Hematopoietic multipotent progenitor cell treated with erythropoietin and hydrocortisone succinate and interleukin-3 and kit ligand, for 15 days (in vitro differentiated cells): ENCODE results near the gene FAM241B.

Experiments used
- DNase-seq: peaks from one replicate; pipeline ENCODE4 v3.0.0-alpha.2; 2015; ENCODE audit warnings: low spot score

FAM241B gene

DNA sequence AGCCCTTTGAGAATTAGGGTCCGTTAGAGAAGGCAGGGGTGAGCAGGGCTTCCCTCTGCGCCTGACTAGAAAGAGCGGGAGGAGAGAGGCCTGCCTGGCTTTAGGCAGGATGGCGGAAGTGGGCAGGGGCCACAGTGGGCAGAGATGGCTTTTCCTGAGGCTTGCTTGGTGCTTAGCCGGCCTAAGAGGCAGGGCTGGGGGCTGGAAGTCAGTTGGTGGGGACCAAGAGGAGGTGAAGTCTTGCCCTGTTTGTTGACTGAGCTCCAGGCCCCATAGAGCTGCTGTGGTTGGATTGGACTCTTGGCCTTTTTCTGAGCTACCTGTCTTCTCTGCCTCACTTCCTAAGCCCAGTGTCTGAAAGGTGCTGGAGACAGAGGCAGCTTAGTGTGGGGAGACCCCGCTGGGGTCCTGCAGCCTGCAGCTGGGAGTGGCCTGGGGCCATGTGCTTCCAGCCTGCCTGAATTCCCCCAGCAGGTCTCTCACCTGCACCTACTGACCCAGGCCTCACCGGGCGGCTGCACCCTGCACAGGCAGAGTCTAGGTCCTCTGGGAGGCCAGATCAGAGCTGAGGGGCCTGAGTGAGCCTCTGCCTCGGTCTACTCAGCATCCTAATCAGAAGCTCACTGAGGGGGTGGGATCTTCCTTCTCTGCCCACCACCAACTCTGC is 4.8 kb downstream of the FAM241B start:
- no peak for DNase-seq

DNA sequence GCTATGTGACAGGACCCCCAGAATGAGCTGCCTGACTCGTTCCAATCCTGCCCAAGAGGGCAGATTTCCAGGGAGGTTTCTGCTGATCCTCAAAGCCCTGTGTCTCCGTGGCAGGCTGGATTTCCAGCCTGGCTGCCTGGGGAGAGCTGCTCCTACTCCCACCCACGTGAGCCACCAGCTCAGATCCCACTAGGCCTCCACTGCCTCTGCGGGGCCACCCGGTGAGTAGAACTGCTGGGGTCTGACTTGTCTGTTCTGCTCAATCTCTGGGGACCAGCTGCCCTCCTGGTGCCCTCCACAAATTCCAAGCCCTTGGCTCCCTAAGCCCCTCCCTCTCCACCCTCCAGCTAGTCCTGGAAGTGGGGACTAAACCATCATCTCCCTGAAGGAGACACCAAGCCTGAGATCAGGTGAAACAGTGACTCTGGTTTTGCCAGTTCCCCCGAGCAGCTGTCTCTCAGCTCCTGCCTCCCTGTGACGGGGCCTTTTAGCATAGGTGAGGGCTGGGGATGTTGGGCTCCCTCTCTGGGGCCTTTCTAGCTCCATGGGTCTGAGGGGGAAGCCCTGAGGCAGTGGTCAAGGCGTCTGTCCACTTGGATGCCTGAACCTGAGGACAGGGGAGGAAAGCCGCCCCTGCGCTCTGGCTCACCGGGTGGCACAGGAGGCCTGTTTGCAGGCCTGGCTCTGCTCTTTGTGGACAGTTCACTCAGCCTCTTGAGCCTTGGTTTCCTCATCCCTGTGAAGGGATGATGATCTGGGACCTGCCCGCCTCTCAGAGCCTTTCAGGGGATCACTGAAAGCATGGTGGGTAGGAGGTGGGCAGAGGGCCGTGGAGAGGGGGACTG is 5.6 kb downstream of the FAM241B start:
- DNase-seq, result no peak

DNA sequence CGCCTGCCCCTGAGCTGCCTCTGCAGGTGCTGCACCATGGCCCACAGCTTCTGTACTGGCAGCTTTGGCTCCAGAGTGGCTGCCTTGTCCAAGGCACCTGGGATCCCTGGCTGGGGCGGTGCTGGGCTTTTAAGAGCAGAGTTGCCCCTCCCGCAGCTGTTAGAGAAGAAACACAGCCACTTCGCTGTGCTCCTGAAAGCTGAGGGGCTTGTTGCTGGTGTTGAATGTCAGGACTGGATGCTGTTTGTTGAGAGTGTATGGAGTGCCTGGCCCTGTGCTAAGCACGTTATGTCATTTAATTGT is 6.2 kb downstream of the FAM241B start:
- no peak for DNase-seq

DNA sequence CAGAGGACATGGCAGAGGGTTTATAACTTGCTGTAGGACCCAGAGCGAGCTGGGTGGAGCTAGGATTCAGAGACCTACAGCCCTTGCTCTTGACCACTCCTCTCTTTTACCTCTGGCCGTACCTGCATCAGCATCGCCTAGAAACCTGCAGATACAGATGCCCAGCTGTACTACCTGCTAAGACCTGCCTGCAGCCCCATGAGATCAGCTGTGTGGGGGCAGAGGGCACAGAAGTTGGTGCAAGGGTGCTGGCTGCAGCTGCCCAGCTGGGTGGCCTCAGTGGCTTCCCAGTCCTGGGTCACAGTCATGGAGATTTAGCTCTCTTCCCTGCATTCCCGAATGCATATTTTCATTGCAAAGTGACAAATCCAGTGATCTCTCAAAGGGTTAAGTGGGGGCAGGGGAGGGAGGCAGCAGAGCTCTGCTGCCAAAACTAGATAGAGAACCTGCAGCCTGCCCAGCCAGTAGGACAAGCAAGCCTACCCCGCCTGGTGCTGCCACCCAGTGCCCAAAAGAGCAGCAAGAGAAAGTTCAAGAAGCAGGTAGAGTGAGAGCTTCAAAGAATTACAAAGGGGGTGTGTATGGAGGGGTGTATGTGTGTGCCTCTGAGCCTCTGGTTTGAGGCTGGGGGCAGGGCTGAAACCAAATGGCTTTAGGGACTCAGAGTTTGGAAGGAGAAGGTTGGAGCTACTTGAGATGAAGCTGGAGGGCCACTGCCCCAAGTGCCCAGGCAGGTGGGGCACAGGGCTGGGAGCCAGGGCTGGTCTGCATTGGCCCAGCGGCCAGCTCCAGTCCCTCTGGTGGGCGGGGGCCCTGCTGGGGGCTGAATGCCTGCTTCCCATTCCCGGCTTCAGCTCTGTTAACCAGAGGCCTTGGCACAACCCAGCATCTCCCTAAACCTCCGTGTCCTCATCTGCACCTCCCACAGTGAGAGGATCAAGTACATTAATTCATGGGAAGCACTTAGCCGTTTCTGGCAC is 6.9 kb downstream of the FAM241B start:
- DNase-seq, result no peak

DNA sequence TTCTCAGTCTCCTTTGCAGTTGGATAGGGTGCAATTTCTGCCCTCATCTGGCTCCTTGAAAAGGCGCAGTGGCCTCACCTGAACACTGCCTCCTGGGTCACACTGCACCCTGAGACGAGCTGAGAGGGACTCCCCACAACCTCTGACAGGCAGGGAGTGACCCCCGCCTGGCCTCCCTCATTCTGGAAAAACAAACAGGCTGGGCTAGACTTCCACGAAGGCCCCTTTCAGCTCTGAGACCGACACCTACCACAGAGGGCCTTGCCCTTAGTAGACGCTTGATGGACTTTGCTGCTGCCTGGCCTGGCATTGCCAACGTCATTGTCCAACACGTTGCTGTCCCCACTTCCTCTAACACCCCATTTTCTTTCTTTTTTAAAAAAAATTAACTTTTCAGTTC is 8.6 kb downstream of the FAM241B start:
- DNase-seq, result no peak

DNA sequence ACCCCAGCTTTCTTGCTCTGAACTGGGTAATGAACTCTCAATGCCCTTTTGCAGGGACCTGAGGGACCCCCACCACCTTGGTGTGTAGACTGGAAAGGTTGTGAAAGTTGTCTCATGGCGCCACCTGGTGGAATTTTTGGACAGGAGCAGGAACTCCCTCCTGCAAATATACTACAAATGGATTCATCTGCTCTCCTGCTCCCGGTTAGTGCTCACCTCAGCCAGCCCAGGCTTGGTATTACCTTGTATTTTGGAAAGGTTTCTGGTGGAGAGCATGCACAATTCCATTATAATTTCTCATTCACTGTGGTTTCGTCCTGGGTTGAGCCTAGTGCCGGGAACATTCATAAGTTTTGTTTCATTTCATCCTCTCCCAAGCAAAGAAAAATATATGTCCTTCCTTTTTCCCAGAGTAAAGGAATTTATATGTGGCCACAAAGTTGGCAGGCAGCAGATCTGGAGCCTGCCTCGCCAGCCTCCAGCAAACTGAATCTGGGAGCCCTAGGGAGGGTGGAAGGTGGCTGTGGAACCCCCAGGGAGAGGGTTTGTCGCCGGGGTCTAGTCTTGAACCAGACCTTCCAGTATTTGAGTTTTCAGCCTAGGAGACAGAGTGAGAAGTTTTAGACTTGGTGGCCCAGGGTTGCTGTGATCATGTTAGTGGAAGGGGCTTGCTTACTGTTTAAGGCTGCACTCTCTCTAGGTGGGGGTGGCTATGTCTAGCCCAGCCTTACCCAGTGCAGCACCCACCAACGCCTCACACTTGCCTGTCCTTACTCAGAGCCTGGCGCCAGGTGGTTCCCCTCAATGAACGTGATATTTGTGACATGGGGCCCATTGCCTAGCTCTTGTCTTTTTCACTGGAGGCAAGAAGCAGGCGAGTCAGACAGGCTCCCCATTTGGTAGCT is 9.5 kb downstream of the FAM241B start:
- DNase-seq, result peak; percentile 52

DNA sequence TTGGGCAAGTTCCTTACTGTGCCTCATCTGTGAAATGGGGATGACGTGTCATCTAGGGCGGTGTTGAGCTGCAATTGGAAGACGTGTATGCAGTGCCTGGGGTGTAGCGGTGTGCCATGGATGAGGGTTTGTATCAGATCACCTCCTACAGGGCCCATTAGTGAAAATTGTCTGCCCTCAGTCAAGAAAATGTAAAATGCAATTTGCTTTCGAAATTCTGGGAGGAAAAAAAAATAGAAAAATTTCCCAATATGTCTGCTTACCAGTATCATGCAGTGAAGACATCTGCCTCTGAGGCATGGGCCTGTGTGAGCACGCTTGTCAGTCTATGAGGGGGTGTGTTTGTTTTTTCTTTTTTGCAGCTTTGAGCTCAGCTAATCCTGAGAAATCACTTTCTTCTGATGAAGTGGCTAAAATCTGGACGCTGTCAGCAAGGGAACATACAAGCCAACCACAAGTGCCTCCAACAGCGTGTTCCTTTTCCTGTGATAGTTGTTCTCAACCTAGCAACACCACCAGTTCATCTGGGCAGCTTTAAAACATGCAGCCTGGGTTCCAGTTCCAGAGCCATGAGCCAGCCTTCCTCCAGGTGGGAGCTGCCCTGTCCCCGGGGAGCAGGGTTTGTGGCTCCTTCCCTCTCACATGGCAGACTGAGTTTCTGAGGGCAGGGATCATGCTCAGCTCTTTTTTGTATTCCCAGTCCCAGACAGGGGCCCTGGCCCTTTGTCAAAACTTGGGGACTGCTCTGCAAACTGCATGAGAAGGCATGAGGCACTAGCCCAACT is 10.3 kb downstream of the FAM241B start:
- DNase-seq, result no peak

DNA sequence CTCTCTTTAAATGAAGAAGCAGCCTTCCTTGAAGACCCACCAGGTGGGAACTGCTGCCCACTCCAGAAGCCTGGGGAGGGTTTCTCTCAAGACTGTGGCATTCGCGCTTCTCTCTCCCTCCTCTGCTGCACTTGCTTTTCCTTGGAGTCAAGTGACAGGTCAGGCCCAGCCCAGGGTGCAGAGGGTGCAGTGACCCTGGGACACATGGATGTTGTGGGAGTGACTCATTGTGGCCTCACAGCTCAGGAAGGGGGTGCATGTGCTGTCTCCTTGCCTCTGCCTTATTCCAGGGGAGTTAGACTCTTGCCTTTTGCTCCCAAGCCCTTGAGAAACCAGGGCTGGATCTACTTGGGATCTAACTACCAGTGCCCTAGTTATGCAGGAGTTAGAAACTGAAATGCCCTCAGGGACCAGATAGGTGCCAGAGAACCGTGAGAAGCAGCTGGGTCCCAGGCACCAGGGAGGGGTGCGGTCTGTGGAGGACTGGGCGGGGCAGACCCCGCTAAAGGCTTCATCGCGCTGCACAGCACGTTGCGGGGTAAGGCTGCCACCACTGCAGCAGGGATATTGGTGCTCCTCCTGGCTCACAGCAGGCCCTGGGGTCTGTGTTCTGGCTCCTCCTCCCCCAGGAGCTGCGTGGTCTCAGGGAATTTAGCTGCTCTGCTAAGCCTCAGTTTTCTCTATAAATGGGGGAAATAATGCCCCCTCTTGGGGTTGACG is 11.4 kb downstream of the FAM241B start:
- no peak for DNase-seq

DNA sequence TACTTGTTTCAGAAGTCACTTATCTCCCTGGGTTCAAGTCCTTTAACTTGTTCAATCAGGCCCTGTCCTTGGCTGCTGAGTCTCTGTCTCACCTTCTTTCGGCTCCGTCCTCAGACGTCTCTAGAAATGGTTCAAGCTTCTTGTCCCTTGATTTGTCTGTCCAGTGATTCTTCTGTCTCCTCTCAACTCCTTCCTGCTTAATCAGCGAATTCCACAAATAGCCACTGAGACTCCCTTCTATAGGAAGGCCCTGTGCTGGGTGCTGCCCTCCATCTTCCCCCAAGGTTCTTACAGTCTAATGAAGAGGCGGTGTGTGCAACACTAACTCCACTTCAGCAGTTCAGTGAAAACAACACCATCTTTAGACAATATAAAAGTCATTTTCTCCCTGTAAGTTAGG is 12.7 kb downstream of the FAM241B start:
- no peak for DNase-seq

DNA sequence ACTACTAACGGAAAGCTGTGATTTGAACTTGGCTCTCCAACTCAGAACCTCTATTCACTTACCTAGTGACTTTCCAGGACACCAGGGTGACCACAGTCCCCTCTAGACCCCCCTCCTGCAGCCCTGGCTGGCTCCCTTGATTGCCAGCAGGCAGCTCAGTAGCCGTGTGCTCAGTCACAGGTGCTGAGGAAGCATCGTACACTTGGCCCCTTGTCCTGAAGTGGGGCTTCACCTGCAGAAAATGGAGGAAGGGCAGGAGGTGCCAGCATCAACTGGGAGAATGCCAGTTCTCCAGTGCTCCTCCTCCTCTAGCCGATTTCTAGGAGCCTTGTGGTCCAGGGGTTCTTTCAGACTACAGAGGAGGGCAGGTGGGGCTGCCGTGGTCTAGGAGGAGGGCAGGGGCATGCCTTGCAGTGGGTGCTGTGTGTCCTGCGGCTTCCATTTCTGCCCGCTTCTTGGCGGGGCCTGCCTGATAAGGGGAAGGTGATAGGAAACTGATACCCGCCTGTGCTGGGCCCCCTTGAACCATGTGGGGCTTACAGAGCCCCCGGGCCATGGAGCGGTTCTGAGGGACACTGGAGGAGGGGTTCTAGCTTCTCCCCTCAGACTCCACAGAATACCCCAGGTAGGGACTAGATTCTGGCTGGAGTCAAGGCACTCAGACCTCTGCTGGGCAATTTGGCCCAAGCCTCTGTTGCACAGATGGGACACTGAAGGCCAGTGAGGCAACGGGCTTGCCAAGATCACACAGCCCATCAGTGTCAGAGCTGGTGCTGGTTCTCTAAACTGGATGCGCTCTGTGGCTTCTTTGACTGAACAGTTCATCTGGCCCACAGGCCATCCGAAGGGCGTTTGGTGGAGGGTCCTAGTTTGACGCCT is 14.0 kb downstream of the FAM241B start:
- DNase-seq, result no peak

DNA sequence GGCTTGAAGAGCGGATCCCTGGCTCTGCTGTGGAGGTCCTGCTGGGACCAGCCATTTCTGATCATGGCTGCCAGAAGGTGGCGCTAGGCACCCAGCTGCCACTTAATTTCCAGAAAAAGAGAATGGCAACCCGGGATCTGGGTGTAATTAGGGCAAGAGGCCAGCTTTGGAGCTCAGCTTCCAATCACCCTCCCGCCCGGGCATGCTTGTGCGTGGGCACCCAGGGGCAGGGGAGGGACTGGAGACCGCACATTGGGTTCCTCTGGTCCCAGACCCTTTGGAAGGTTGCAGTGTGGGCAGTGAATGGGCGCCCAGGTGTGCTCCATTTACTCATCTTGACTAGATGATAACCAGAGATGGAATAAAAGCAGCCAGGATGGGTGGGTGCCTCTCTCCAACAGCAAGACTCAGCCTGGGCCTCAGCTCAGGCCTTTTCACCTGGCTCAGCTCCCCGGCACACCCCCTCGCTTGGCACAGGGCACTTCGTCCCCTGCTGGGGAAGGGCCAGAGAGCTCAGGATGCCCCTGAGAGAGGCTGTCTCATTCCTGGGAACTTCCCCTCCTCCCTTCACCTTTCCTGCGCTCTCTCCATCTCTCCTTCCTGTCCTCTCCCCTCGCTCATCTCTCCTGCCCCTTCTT is 14.7 kb downstream of the FAM241B start:
- DNase-seq, result peak; percentile 16

DNA sequence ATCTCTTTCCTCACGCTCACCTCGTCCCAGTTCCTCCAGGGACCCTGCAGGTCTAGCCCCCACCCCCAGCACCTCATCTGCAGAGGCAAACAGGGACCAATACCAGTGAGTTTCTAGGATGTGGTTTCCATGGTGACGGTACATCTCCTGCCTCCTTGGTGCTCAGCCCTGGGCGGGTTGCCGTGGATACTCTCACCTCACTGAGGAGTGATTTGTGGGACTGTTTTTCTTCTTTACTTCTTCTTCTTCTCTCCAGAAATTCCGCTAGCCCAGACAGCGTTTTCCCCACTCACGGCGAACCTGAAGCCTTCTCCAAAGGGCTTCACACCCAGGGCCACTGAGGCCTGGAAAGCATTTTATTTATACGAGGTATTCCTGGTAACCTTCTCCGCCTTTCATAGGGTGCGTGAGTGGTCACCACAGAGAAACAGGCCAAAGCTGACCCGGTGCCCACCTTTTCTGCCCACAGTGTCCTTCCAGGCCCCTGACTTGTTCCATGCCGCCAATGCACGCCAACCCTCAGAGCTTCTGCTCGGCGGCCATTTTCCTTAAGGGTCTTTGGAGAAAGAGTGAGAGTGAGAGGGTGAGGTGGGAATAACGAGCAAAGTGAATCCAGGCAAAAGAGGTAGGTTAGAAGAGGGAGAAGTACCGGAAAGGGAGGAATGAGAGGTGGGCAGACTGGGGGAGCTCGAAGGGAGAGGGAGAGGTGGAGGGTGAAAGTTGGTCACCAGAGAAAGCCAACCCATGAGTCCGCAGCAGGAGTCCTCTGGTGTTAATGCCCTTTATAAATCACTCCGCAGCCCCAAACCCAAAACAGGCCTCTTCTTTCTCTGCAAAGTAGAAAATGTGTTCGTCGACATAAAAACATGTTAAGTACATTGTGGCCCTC is 15.5 kb downstream of the FAM241B start:
- DNase-seq, result no peak

DNA sequence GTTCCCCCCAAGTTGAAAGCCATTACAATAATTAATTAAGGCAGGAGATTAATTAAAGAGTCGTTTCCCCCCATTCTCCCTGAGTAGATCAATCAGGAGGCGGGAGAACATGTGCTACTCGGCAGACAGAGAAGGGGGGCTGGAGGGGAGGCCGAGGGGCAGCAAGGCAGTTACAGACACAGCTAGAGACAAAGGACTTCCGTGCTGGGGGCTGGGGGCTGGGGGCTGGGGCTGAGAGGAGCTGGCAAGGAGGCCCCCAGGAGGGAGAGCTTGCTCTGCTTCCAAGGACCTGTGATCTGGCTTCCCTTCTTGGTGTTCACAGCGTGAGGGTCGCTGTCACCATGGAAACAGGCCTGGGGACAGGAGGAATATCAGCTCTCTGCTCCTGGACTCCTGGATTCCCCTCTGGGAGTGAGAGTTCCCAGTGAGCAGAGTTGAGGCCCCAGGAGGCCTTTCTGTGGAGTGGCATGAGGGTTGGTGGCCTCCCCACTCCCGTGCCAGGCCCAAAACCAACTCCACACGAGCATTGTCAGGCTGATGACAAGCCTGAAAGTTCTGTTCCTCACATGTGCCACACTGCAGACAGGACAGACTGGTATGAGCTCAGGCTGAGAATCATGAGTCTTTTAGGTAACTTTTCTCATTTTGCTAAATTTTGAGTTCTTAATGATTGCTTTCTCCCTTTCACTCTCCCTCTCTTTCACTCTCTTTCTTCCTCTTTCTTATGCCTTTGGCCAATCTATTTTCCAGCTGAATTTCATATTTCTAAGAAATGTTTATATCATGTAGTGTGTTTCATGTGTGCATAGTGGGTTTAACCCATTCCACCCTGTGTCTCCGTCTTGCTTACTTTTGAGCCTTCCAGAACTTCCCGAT is 16.4 kb downstream of the FAM241B start:
- DNase-seq, result no peak

DNA sequence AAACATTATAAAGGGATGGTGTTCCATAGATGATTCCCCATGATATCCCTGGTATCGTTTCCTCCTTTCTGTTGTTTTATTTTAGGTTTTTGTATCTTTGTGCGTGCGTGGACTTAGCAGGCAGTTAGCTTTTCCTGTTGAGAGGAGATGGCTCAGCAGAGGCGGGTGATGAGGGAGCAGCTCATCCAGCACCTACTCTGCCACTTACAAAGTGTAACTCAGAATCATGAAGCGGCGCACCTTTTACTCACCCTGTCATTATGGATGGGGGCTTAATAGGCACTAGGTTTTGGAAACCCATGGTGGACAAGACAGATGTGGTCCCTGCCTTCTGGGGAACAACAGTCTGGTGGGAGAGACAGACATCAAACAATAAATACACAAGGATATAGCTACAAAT is 17.1 kb downstream of the FAM241B start:
- no peak for DNase-seq

DNA sequence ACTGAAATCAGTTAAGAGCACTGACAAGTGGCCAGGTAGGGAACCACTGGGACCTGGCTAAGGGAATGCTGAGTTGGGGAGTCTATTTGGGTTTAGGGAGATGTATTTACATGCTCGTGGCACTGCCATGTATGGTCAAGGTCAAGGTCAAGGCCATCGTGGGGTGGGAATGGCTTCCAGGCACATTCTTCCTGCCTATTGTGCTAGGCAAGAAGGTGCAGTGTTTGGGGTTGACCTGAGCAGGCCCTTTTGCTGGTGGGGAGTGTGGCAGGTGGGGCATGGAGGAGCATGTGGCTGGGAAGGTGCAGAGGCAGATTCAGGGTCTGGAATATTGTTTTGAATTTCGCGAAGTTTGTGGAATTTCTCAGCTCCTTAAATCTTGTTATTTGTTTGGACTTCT is 17.8 kb downstream of the FAM241B start:
- no peak for DNase-seq

DNA sequence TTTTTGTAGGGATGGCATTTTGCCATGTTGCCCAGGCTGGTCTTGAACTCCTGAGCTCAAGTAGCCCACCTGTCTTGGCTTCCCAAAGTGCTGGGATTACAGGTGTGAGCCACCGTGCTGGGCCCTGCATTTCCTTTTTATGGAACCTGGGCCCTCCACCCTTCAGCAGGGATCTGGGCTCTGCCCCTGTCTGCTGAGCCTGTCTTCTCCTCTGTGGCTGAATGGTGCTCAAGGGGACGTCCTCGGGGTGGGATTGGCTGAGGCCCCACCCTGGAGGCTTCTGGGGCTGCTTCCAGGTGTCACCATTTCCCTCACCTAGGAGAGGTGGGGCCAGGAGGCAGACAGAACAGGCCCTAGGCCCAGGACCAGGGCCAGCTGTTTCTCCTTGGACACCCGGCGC is 18.4 kb downstream of the FAM241B start:
- no peak for DNase-seq
